Measurements from ENCODE around the gene SRD5A1. TPM values are rescaled to one million over a fixed set of nuclear protein-coding genes. Genes with fewer than 3 reads are reported as not detected.

SRD5A1 gene
- total RNA-seq, 1 experiment from 2014 or later: 24.7 TPM

- TF ChIP-seq SIN3A (IDR thresholded peaks at IDR 0.05; ENCODE audit: low read depth): no peak
- no peak for TF ChIP-seq EZH2 (IDR thresholded peaks at IDR 0.05)
- no peak for TF ChIP-seq POLR2AphosphoS5 (IDR thresholded peaks at IDR 0.05; ENCODE audit: low read depth, low read length)
- TF ChIP-seq ZBTB33 (IDR thresholded peaks at IDR 0.05; ENCODE audit: extremely low read depth, insufficient replicate concordance, low read length): no peak
- Histone ChIP-seq H3K79me2 (ENCODE audit: insufficient read depth, low read length) (peaks cover 22% of the 10 kb centered on the region), H3K4me1 (ENCODE audit: control insufficient read depth in 1 of 2, insufficient read depth in 2 of 2, low read length in 2 of 2) (no peaks in the 10 kb centered on the region), H3K4me3 (replicated peaks in 1 of 2; ENCODE audit: low read depth in 1 of 2, low read length in 2 of 2) (no peak overlapping the region), H3K27me3 (ENCODE audit: insufficient read depth, low read length) (no peaks in the 10 kb centered on the region), H4K20me1 (ENCODE audit: insufficient read depth) (no peaks in the 10 kb centered on the region), H3K9me2 (ENCODE audit: insufficient read depth) (no peaks in the 10 kb centered on the region), H3K4me2 (ENCODE audit: low read length) (no peak overlapping the region), H3K27ac (ENCODE audit: low read depth, low read length) (no peak overlapping the region), H3K9ac (ENCODE audit: low read length) (no peak overlapping the region), H3K9me3 (ENCODE audit: control insufficient read depth in 1 of 2, insufficient read depth in 1 of 2, low read depth in 1 of 2, low read length in 2 of 2) (peaks cover 6 to 13% of the 10 kb centered on the region in 2 experiments; a peak in 2 of 4 replicates), H3K36me3 (ENCODE audit: control insufficient read depth in 1 of 2, insufficient read depth in 2 of 2, low read length in 2 of 2) (peaks cover 14 to 19% of the 10 kb centered on the region in 2 experiments), H2AFZ (ENCODE audit: low read depth, low read length, poor library complexity, severe bottlenecking) (no peak overlapping the region)
- ChIA-PET CTCF (no interaction called here), POLR2A (no interaction called here), RAD21 (ENCODE audit: low non-redundant PET in 1 of 2, low total read pairs in 2 of 2, uncharacterized antibody in 2 of 2, unreplicated experiment in 2 of 2) (no interaction called here)
- ATAC-seq (no peak), DNase-seq (ENCODE audit: low read depth, low spot score) (no peak)
- intact Hi-C loops (cut with micrococcal nuclease): no loop called here
- BruUV-seq (replicated peaks): no TSS peak
Measured at GRCh38 chr5:6652025-6652424, 18.8 kb downstream of the SRD5A1 start.

GRCh38 chr5:6655432-6655831, 22.2 kb downstream of the SRD5A1 start:
- Histone ChIP-seq H3K36me3 (ENCODE audit: control insufficient read depth in 1 of 2, insufficient read depth in 2 of 2, low read length in 2 of 2) (peaks cover 20 to 25% of the 10 kb centered on the region in 2 experiments), H3K4me2 (ENCODE audit: low read length) (no peak overlapping the region), H3K79me2 (ENCODE audit: insufficient read depth, low read length) (peaks cover 5% of the 10 kb centered on the region; the same call in 1 of the 2 replicates), H3K4me3 (replicated peaks in 1 of 2; ENCODE audit: low read depth in 1 of 2, low read length in 2 of 2) (no peak overlapping the region), H3K9me2 (ENCODE audit: insufficient read depth) (no peaks in the 10 kb centered on the region), H2AFZ (ENCODE audit: low read depth, low read length, poor library complexity, severe bottlenecking) (no peak overlapping the region), H3K27me3 (ENCODE audit: insufficient read depth, low read length) (no peaks in the 10 kb centered on the region), H3K27ac (ENCODE audit: low read depth, low read length) (no peak overlapping the region), H3K4me1 (ENCODE audit: control insufficient read depth in 1 of 2, insufficient read depth in 2 of 2, low read length in 2 of 2) (no peaks in the 10 kb centered on the region), H4K20me1 (ENCODE audit: insufficient read depth) (no peaks in the 10 kb centered on the region), H3K9me3 (ENCODE audit: control insufficient read depth in 1 of 2, insufficient read depth in 1 of 2, low read depth in 1 of 2, low read length in 2 of 2) (peaks cover 6 to 13% of the 10 kb centered on the region in 2 experiments; a peak in 2 of 4 replicates), H3K9ac (ENCODE audit: low read length) (no peak overlapping the region)
- POLR2A ChIA-PET: no interaction called here
- ATAC-seq: no peak
- no peak for DNase-seq (ENCODE audit: low read depth, low spot score)
- CTCF ChIA-PET: no interaction called here
- TF ChIP-seq ZBTB33 (IDR thresholded peaks at IDR 0.05; ENCODE audit: extremely low read depth, insufficient replicate concordance, low read length): no peak
- TF ChIP-seq ATF3 (IDR thresholded peaks at IDR 0.05): no peak
- no peak for TF ChIP-seq RAD21 (IDR thresholded peaks at IDR 0.05; ENCODE audit: low read depth)
- TF ChIP-seq YY1 (IDR thresholded peaks at IDR 0.05; ENCODE audit: extremely low read depth, insufficient replicate concordance, low read depth, low read length): no peak
- no peak for TF ChIP-seq SRF (IDR thresholded peaks at IDR 0.05; ENCODE audit: low read depth)
- BruUV-seq (replicated peaks): no TSS peak
- RAD21 ChIA-PET (ENCODE audit: low non-redundant PET in 1 of 2, low total read pairs in 2 of 2, uncharacterized antibody in 2 of 2, unreplicated experiment in 2 of 2): no interaction called here
- intact Hi-C loops (cut with micrococcal nuclease): no loop called here

All from HCT116 (cell line).